ENCODE measurements around the gene CFAP299.
"Not testable (repeated sequence)": the region's sequence is repeated elsewhere in the genome, so short reads cannot be mapped to it uniquely, and the experiment has no call there.

The CFAP299 gene

DNA sequence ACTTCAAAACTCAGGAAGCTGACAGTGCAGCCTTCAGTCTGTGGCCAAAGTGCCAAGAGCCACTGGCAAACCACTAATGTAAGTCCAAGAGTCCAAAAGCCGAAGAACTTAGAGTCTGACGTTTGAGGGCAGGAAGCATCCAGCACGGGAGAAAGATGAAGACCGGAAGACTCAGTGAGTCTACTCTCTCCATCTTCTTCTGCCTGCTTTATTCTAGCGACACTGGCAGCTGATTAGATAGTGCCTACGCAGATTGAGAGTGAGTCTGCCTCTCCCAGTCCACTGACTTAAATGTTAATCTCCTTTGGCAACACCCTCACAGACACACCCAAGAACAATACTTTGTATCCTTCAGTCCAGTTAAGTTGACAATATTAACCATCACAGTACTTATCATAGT is 414.0 kb downstream of the CFAP299 start:
- not testable (repeated sequence) for DNase-seq

DNA sequence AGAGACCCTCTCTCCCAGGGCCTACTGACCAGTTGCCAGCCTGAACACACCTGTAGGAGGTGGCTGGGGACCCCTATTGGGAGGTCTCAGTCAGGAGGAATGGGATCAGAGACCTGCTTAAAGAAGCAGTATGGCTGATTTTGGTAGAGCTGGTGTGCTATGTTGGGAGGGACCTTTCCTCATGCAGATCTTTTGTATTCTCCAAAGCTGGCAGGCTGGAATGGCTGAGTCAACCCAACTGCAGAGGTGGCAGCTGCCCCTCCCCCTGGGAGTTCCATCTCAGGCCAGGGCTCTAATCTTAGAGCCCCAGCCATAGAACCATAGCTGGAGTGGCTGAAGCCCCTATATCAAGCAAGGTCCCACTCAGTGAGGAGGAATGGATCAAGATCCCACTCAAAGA is 415.7 kb downstream of the CFAP299 start:
- no peak for DNase-seq

DNA sequence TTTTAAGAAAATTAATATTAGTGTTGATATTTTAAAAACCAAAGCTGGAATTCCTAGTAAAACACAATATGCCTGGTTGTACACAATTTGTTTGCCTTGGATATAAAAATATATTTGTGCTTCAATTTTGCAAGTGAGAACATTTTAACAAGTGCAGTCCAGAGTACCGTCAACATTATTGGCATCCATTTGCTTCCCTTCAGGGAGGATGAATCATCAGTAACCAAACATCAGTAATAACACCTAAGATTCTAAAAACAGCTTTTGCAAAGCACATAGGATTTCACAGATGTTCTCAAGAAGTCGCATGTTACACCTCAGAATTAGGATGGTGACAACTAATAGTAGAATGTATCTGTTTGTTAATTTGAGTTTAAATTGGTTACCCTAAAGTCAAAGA is 432.4 kb downstream of the CFAP299 start:
- DNase-seq = no peak

DNA sequence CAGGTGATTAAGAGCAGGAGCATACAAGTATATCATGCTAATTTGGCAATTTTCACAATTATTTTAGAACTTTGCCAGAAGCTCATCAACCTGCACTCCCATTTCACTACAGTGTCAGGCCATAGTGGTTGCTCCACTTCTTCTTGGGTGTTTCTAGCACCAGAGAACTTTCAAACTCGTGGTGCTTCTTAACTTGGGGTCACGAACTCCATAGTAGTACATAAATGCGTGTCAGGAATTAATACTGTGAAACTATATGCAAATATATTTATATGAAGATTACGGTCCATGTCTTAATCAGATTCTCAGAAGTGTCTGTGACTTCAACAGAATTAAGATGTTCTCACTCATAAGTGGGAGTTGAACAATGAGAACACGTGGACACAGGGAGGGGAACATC is 440.6 kb downstream of the CFAP299 start:
- no peak for DNase-seq

DNA sequence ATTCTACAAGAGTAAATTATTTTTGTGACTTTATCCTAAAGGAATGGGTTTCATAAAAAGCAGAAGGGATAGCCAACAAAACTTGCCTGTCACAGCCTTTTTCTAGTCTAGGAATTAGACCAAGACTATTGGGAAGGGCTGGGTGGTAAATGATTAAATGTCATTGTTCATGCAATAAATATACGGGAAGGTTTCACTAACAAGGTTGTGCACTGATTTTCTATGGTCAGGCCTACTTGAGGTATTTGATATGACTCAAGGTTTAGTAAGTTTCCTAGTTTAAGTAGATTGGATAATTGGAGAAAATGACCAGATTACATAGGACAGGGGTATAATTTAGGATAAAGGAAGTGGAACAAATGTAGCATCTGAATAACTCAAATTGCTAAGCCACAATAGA is 445.9 kb downstream of the CFAP299 start:
- no peak for DNase-seq

DNA sequence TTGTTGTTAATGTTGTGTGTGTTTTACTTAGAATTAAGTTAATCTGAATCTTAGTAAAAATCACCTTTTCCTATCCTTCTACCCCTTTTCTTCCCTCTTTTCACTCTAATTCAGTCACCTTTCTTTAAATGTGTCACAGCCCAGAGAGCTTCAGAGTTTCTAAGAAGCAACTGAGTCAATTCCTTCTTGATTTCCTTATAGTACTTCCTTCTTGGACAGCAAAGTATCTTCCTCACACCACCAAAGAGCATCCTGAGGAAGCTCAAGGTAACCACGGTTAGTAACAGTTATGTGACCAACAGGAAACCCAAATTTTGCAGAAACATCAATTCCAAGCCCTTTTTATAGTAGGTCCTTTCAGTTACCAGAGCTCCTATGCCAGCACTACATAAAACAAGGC is 451.8 kb downstream of the CFAP299 start:
- no peak for DNase-seq

DNA sequence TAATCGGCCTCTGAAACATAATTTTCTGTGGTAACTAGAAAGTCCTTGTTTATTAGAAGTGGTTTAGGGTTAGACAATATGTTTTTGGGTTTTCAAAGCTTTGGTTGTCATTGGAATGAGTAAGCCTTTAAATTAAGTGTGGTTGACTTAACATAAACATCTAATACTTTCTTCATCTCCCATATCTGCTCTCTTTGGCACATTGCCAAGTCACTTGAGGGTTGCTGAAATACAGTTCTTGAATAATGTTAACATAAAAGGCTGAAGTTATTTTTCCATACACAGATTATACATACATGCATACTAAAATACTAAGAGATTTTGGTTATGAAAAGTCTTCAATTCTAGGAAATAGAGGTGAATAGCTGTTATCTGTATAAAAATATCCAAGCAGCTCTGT is 453.3 kb downstream of the CFAP299 start:
- DNase-seq = no peak

DNA sequence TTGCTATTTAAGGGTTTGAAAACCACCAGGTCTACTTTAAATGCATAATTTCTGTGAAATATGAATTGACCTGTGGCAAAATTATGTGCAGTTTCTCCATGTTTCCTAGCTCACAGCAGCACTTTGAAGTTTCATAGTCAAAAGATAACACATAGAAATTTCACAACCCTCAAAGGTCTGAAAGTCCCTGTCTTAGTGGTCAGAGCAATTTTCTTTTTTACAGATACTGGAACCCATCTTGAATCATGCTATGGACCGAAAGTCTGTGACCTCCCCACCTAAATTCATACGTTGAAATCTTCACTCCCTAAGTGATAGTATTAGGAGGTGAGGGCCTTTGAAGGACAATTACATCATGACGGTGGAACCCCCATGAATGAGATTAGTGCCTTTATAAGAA is 454.6 kb downstream of the CFAP299 start:
- DNase-seq = no peak

DNA sequence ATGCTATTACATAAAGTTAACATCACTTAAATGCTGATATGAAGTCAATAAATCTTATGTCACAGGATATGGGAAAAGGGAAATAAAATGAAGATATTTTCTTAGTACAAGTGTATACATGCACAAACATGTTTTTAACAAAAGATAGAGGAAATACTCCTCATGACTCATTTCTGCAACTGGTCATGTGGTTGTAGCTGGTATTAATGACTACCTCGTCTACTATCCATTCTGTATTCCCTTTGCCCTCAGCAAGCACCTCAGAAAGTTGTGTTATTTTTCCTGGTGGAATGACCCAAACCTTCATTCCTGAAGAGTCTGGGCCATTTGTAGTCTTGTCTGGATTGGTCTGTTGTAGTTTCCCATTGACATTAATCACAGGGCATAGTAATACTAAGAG is 458.1 kb downstream of the CFAP299 start:
- DNase-seq = not testable (repeated sequence)

DNA sequence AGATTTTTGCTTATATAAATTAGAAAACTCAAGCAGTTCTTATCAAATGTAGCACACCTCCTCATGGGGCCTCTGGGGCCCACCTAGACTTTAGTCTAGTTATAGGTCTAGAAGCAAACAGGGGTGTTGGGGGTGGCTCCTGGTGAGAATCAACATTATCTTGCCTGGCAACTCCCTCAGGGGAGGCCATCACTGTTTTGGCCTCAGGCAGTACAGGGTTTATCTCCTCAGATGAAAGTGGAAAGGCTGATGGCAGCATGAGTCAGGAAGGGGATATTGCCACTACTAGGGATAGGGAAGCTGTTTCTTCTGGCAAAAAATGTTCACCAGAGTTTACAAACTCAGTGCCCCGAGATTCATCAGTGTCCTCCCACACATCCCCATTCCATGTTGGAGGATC is 462.6 kb downstream of the CFAP299 start:
- no peak for DNase-seq

DNA sequence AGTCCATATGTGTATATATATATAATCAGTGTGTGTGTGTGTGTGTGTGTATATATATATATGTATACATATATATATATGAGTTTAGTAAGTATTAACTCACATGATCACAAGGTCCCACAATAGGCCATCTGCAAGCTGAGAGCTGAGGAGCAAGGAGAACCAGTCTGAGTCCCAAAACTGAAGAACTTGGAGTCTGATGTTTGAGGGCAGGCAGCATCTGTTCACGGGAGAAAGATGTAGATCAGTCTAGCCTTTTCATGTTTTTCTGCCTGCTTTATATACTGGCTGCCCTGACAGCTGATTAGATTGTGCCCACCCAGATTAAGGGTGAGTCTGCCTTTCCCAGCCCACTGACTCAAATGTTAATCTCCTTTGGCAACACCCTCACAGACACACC is 465.2 kb downstream of the CFAP299 start:
- not testable (repeated sequence) for DNase-seq

DNA sequence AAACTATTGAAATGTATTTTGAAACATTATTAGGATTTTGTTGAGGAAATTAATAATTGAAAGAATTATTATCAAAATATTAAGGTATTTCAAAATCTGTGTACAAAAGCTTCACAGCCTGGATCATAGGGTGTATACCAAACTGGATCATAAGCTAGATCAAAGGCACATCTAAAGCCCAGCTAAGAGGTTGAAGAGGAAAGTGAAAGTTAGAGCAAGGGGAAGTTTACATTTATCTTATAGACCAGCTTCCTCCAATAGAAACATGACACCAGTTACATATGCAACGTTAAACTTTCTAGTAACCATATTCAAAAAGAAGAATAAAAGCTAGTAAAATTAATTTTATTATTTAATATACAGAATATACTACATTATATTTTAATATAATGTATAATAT is 467.8 kb downstream of the CFAP299 start:
- no peak for DNase-seq

DNA sequence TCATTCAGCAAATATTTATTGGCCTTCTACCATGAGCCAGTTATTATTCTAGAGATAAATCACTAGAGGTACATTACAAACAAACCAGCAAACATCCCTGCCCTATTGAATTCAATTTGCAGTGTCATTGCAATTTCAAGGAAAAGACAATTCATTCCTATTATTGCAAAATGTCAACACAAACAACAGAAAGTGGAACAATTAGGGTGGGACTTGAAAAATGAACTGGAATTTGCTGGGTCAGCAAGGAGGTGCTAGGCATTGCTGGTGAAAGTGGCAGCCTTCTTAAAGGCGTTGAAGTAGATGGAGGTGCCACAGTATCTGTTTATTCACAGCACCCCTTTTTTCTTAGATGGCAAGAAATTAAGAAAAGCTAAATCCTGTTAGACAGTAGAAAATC is 470.9 kb downstream of the CFAP299 start:
- DNase-seq = no peak

DNA sequence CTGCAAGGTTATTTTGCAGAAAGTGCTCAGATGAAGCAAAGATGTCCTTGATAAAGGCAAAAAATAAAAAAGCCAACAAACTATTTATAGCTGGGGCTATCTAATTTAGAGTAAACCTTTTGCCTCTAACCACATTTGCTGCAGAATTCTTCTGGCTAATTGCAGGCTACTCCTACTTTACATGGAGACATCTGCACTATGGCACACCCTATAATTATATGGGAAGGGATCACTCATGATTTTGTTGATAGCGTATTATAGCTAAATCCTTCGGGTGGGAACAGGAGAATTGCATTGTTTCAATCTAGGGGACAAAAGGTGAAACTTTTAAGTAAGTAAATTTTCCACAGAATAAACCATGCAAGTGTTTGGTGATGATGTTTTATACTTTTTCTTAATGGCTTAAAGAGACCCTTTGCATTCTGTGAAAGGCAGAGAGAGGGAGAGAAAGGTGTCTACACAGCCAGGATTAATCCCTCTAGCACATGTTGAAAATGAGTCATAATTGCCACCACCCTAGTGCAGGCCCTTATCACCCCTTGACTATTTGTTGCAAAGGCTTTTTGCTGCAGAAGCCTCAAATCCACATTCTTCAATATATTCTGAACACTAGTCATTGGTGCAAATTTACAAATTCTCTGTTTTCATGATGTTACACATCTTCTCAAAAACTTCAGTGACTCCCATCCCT is 473.7 kb downstream of the CFAP299 start:
- DNase-seq = no peak

DNA sequence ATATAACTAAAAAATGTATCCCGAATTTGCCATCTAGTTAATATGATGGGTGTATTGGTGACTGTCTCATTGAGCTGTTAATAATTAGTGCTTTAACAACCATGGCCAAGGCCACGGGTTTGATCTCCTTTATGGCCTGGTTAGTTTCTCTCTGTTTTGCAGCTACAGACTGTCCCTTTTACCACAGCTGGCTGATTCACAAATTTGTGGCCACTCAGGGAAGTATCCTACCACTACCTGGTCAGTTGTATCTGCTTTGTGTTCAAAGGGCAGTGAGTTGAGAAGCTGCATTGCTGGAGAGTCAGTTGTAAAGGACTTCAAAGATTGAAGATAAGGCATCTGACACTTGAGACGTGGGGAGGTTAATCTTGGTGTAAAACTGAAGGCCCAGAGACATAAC is 475.9 kb downstream of the CFAP299 start:
- DNase-seq = no peak

DNA sequence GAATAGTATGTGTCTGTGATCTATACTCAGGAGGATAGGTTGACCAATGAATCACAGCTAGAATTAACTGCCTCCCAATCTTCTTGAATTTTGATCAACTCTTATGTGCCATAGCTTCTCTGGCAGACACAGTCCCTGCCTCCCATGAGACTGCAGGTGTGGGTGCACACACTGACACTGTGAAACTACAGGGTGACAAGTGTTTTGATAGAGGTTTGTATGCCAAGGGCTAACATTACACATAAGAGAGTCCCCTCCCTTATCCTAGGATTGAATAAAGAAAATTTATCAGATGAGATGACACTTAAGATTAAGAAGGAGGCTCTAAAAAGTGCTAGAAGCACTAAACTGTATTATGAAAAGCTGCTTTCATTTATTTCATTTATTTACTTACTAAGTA is 476.6 kb downstream of the CFAP299 start:
- no peak for DNase-seq

DNA sequence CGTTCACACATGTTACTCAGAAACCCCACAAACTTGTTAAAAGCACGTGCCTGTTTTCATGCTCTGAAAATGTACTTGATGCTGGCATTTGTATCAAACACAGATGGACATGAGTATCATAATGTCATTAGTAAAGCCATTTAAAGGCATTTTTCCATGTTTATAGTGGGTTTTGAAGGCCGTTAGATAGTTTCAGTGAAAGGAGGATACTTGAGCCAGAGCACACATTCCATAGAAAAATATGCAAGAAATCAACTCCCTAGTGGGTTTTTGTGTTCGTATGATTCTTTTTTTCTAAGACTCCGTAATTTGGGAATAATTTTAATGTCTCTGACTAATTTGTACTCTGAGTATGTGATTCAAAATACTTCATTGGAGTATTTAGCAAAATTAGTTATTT is 478.7 kb downstream of the CFAP299 start:
- no peak for DNase-seq

DNA sequence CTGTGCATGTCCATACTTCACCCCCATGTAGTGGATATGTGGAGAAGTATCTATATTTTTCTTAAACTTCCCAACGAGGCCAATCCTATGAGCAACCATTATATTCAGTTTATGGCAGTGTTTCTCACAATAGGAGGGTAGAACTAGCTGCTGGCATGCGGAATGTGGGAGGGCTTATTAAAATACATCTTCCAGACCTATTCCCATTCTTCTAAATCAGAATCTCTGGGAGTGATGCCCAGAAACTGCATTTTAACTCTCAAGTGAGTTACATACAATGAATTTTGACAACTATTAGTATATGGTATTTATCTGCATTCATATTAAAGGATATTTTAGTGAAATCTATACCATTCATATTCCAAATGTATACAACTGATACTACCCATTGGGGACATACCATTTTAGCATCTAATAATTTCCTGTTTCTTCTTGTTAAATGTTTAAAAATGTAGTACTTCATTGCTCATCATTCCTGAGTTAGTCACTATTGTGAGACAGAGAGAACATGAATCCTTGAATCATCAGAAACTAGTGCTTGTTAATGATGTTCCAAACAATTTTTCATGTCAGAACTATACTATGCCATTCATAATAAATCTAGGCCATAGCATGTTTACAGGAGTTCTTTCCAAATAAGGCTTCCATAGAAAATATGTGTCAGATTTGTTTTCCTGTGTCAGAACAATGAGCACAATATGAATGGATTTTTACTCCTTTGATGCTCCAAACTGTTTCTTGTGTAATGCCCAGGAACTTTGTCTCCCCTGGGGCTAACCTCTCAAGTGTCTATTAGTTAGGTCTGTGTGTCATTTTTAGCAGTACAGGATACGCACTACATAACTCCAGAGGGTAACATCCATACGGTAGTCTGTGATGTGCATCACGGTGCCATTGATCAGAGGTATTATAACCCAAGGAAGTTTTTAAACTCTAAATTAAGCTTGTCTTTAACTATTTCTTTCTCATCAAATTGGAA is 496.1 kb downstream of the CFAP299 start:
- no peak for DNase-seq

DNA sequence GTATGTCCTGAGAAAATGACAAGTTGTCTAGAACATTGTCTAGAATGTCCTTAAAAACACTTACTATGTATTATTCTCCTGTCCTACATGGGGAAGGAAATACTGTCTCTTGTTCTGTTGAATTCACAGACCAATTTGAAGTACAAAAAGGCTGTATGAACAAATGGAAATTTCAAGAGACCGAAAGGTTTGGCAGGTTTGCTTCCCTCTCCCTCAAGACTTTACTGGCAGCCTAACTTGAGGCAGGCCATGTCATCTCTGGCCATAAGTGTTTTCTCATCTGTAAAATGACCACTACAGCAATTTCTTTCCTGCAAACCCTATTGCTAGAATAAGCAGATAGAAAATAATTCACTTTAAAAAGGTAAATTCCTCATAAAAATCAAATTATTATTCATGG is 503.8 kb downstream of the CFAP299 start:
- no peak for DNase-seq

DNA sequence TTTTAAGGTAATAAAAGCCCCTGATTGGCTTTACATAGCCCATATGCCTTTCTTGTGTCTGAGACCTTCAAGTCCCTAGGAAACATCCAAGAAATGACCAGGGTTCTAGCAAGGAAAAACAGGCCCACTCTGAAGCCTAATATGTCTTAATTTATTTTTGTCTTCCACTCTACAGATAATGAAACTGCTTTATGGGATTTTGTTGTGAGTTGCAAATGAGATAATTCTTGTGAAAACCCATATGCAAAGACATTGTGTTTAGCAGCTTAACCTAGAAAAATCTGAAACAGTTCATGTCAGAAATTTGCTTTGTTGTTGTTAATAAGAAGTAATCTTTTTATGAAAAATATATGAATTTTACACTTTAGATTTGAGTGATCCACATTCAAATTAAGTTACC is 504.3 kb downstream of the CFAP299 start:
- no peak for DNase-seq

DNA sequence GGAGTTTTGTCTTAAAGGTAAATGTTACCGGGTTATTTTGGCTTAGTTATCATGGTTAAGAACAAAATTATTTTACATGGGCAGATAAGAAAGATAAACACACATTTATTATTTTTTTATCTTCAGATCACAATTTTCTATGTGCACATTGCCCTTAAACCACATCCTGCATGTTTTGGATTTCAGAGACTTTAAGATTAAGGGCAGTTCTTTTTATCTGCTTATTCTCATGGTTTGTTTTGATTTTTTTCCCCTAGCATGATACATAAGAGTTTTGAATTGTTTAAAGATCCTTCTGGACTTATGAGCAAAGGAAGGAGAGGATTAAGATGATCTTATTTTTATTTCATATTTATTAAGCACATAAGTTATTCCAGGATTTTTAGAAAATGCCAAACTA is 504.9 kb downstream of the CFAP299 start:
- DNase-seq = no peak

DNA sequence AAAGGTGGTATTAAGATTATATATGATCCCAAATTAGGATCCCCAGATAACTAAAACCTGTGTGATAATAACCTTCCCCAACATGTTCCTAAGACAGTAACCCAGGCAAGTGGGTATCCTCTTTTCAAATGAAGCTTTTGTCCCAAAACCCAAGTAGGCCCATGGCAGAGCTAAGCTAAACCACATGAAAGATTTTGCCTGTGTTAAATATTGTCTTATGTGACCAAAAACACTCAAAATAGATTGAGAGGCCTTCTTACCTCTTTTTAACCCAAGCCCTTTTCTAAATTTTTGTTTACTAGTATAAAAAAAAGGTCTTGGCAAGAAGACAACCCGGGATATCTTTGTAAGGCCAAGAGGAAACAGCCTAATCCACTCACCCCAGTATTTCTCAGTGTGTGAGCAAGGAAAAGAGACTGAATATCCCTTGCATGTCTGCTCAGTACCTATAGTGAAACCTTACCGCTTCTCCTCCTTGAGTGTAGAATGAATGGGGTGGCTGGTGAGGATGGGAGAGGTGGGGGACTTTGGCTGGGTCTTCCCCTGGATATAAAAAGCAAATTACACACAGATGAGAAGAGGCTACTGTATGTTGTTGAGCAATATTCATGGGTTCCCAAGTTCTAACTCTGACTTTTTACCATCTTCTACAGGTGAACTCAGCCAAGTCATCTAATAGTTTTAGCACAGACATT is 506.2 kb downstream of the CFAP299 start:
- no peak for DNase-seq

DNA sequence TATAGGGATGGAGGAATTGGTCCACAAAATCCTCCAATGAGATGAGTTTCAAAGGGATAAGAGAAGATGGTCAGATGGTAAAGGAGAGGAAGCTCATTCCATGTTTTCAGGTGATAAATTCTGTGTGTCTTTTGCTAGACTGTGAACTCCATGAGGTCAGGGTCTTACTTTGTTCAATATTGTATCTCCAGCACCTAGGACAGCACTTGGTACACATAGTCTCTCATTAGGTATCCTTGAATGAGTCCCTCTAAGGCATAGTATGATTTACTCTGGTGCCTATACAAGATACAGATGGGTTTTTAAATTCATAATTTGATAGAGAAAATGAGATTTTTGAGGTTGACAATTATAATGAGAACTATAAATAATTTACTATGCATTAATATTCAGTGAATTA is 510.7 kb downstream of the CFAP299 start:
- no peak for DNase-seq

DNA sequence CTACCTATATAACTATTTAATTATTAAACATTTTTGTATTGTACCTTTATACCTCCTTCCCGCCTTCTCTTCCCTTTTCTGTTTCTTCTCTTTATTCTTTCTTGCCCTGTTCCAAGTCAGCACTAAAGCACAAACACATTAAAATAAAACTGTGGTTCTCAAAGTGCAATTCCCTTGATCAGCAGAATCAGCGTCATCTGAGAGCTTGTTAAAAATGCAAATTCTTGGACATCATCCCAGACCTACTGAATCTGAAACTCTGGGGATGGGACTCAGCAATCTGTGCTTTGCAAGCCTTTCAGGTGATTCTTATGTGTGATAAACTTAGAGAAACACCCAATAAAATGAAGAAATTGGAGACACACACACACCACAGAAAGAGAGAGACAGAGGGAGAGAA is 516.5 kb downstream of the CFAP299 start:
- DNase-seq = no peak

Data from NCI-H1694 (cell line).